Astrocyte of the hippocampus (primary cell): ENCODE measurements around the gene USP11.

Experiments used
- DNase-seq: peaks from one replicate; pipeline ENCODE4 v3.0.0; 2011; ENCODE audit warnings: low read depth, low spot score

Gene USP11

GRCh38 chrX:47202877-47203276, 29.9 kb upstream of the USP11 start:
- no peak for DNase-seq

- no peak for DNase-seq
Measured at GRCh38 chrX:47204970-47205369, 27.8 kb upstream of the USP11 start.

- DNase-seq = no peak
Measured at GRCh38 chrX:47206316-47206715, 26.5 kb upstream of the USP11 start.

GRCh38 chrX:47208108-47208507, 24.7 kb upstream of the USP11 start:
- no peak for DNase-seq

- no peak for DNase-seq
Measured at GRCh38 chrX:47209508-47210238, 23.1 kb upstream of the USP11 start.

- DNase-seq = no peak
Measured at GRCh38 chrX:47210661-47211425, 22.0 kb upstream of the USP11 start.

GRCh38 chrX:47212381-47213293, 20.2 kb upstream of the USP11 start:
- no peak for DNase-seq

- DNase-seq = no peak
Measured at GRCh38 chrX:47214435-47215077, 18.3 kb upstream of the USP11 start.

- no peak for DNase-seq
Measured at GRCh38 chrX:47215291-47215900, 17.4 kb upstream of the USP11 start.

GRCh38 chrX:47216393-47216925, 16.4 kb upstream of the USP11 start:
- no peak for DNase-seq

- DNase-seq = peak; percentile 60
Measured at GRCh38 chrX:47217121-47217851, 15.5 kb upstream of the USP11 start.

GRCh38 chrX:47217852-47218279, 14.9 kb upstream of the USP11 start:
- peak; percentile 99 for DNase-seq

GRCh38 chrX:47218280-47218919, 14.4 kb upstream of the USP11 start, which contains the start of gene CDK16:
CDK16 (plus strand) TSS chrX:47218681; CDS start chrX:47223558, 4,877 bp downstream.
- DNase-seq = peak; percentile 96

GRCh38 chrX:47218920-47219815, 13.6 kb upstream of the USP11 start:
- DNase-seq = peak; percentile 54

- no peak for DNase-seq
Measured at GRCh38 chrX:47221756-47222155, 11.1 kb upstream of the USP11 start.

- DNase-seq = no peak
Measured at GRCh38 chrX:47222751-47223350, 10.0 kb upstream of the USP11 start.

- DNase-seq = no peak
Measured at GRCh38 chrX:47223476-47224250, 9.1 kb upstream of the USP11 start.
